ENCODE results near the gene TPP1. TPM values are rescaled to one million over a fixed set of nuclear protein-coding genes. Genes with fewer than 3 reads are reported as not detected.
A peak's percentile ranks its signal among the peaks of the same experiment; 100 is the strongest.

Gene TPP1
- total RNA-seq, 4 donors from 2014 or later, result 56.1 to 126 (median 81.9) TPM

DNA sequence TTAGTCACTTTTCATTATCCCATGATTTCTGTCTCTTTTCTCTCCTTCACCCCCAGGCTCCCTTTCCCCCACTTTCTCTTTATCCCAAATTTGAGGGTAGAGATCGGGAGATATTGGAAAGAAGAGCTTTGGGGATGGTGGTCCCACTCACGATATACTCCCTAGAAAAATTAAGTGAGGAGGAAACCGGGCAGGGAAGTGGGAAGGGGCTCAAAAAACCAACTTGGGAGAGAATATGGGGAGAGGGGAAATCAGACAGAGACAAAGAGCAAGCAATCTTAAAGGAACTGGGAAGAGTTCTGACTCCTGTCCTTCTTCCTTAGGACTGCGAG is 37.3 kb upstream of the TPP1 start:
- no peak overlapping the region for H3K4me3 ChIP-seq
- no peaks in the 10 kb centered on the region for H3K27me3 ChIP-seq
- 52% methylated on average over 4 of the region's 4 CpGs for WGBS
- H3K36me3 ChIP-seq, result no peaks in the 10 kb centered on the region
- H3K27ac ChIP-seq, result no peak overlapping the region
- DNase-seq (ENCODE audit: low spot score in 2 of 2), result no peak
- no peaks in the 10 kb centered on the region for H3K9me3 ChIP-seq
- peaks cover 19% of the 10 kb centered on the region for H3K4me1 ChIP-seq
- TF ChIP-seq, protein P1, sequence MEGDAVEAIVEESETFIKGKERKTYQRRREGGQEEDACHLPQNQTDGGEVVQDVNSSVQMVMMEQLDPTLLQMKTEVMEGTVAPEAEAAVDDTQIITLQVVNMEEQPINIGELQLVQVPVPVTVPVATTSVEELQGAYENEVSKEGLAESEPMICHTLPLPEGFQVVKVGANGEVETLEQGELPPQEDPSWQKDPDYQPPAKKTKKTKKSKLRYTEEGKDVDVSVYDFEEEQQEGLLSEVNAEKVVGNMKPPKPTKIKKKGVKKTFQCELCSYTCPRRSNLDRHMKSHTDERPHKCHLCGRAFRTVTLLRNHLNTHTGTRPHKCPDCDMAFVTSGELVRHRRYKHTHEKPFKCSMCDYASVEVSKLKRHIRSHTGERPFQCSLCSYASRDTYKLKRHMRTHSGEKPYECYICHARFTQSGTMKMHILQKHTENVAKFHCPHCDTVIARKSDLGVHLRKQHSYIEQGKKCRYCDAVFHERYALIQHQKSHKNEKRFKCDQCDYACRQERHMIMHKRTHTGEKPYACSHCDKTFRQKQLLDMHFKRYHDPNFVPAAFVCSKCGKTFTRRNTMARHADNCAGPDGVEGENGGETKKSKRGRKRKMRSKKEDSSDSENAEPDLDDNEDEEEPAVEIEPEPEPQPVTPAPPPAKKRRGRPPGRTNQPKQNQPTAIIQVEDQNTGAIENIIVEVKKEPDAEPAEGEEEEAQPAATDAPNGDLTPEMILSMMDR (IDR thresholded peaks at IDR 0.05), result no peak
- TF ChIP-seq EP300 (IDR thresholded peaks at IDR 0.05) (no peak), POLR2A (IDR thresholded peaks at IDR 0.05) (no peak), POLR2AphosphoS5 (IDR thresholded peaks at IDR 0.05) (no peak)

DNA sequence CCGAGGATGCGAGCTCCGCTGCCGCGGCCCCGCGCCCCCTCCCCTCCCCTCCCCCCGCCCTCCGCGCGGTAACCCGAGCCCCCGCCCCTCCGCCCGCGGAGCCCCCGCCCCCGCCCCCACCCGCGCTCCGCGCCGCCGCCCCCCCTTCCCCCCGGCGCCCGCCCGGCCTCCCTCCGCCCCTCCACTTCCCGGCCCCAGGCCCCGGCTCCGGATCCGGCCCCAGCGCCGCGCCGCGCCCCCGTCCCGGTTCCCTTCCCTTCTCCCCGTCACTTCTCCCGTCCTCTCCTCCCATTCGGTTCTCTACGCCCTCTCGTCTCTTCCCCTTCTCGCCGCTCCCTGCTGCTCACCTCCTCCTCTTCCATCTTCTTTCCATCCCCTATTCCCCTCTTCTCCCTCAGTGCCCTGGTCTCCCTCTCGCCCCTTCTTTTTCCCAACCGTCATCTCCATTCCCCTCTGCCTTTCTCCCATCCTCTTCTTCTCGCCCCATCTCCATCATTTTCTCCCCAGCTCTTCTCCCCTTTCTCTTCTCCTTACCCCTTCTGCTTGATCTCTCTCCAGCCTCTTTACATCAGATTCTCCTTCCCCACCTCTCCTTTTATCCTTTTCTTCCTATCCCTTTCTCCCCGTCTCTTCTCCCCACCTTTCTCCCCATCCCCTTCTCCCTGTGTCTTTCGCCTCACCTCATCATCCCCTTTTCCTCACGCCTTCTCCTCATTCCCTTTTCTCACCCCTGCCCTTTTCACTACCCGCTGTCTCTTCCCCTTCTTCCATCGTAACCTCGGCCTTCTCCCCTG is 36.8 kb upstream of the TPP1 start, which contains the start of gene DCHS1:
TSS of gene DCHS1 (minus strand) at position 20 of the 794 bp plus-strand sequence. CDS start 14,196 bp downstream, outside the sequence.
- Histone ChIP-seq H3K4me1 (peaks cover 19% of the 10 kb centered on the region), H3K4me3 (peak within 1 kb of the TSS; percentile 54), H3K36me3 (no peaks in the 10 kb centered on the region), H3K27me3 (no peaks in the 10 kb centered on the region), H3K9me3 (no peaks in the 10 kb centered on the region), H3K27ac (peak within 1 kb of the TSS; percentile 71)
- TF ChIP-seq POLR2AphosphoS5 (IDR thresholded peaks at IDR 0.05) (no peak), POLR2A (IDR thresholded peaks at IDR 0.05) (no peak), EP300 (IDR thresholded peaks at IDR 0.05) (no peak)
- TF ChIP-seq, protein P1 (IDR thresholded peaks at IDR 0.05), result no peak
- WGBS, result 11% methylated on average over 34 of the region's 56 CpGs
- no peak for DNase-seq (ENCODE audit: low spot score in 2 of 2)

DNA sequence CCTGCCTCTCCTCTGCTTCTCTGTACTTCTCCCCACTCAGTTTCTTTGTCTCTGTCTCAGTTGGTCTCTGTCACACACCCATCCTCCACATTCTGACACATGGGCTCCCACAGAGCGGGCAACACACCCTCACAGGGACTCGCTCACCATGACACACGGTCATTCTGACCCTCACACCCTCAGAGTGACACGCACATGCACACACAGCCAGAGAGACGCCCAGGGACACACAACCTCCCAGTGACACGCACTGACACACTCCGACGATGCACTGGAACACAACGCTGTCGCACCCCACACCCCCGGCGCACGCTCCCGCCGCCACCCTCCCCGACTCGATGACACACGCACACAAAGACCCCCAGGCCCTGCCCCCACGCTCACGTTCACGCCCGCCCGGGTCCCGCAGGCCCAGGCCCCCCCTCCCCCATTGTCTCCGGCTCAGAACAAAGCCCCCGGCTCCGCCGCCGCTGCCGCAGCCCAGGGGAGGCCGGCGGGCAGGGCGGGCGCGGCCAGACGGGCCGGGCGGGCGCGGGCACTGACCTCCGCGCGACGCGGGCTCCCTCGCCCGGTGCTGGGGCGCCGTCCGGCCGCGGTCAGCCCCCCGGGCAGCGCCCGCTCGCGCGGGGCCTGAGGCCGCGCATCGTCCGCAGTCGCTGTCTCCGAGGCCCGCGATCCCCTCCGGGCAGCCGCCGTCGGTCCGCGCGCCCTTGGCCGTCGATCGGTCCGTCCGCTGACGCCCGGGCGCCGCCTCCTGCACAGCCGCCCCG is 36.0 kb upstream of the TPP1 start:
- DNase-seq (ENCODE audit: low spot score in 2 of 2), result no peak
- no peak for TF ChIP-seq POLR2A (IDR thresholded peaks at IDR 0.05)
- TF ChIP-seq, protein P1 (IDR thresholded peaks at IDR 0.05), result no peak
- no peak for TF ChIP-seq POLR2AphosphoS5 (IDR thresholded peaks at IDR 0.05)
- no peak for TF ChIP-seq EP300 (IDR thresholded peaks at IDR 0.05)
- no peaks in the 10 kb centered on the region for H3K9me3 ChIP-seq
- H3K4me1 ChIP-seq, result peaks cover 19% of the 10 kb centered on the region
- H3K27ac ChIP-seq, result peak overlapping the region; percentile 71
- 5% methylated on average over 65 of the region's 84 CpGs for WGBS
- no peaks in the 10 kb centered on the region for H3K36me3 ChIP-seq
- H3K27me3 ChIP-seq, result no peaks in the 10 kb centered on the region
- H3K4me3 ChIP-seq, result peak overlapping the region; percentile 54

DNA sequence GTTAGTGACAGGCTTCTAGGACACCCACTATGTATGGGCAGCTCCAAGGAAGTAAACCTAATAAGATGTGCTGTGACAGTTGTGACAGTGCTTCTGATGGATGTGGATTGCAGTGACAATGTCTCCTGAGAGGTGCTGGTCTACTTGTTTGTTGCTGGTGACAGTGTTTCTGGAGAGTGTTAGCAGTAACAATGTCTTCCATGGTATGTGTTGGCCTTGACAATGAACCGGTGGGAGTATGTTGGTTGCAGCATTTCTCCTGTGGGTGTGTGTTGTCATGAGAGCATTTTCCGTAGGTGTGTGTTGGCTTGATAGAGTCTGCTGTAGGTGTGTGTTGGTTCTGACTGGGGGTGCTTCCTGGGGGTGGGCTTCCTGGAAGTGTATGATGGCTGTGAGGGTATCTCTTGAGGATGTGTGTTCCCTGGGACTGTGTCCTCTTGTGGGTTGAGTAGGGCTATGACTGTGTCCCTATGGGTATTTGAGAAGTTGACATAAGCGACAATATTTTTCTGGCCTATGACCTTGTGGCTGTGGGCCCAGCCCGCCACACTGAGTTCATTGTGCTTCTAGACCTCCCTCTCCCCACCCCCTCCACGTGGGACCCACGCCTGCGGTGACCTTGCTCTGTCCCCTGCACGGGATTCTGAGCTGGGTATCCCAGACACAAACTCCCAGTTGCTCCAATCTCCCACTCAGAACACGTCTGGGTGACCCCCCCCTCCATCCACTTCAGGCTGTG is 35.2 kb upstream of the TPP1 start:
- WGBS, result 62% methylated on average over 8 of the region's 9 CpGs
- H3K4me1 ChIP-seq, result peaks cover 19% of the 10 kb centered on the region
- H3K27ac ChIP-seq, result peak overlapping the region; percentile 71
- no peaks in the 10 kb centered on the region for H3K36me3 ChIP-seq
- DNase-seq (ENCODE audit: low spot score in 2 of 2), result no peak
- no peaks in the 10 kb centered on the region for H3K9me3 ChIP-seq
- H3K4me3 ChIP-seq, result peak overlapping the region; percentile 54
- TF ChIP-seq, protein P1 (IDR thresholded peaks at IDR 0.05), result no peak
- no peak for TF ChIP-seq POLR2AphosphoS5 (IDR thresholded peaks at IDR 0.05)
- no peak for TF ChIP-seq EP300 (IDR thresholded peaks at IDR 0.05)
- TF ChIP-seq POLR2A (IDR thresholded peaks at IDR 0.05), result no peak
- no peaks in the 10 kb centered on the region for H3K27me3 ChIP-seq
